Stimulated activated CD4-positive, alpha-beta T cell treated with anti-CD3 and anti-CD28 coated beads, TNF-alpha, amount 100 ng/mL, for 1 hour (primary cell): ENCODE results near the gene ZNF148.
"Not testable (repeated sequence)": the region's sequence is repeated elsewhere in the genome, so short reads cannot be mapped to it uniquely, and the experiment has no call there.

Experiments
- DNase-seq, 3 donors: peaks; one replicate each; pipeline ENCODE4 v3.0.0-alpha.2; 2020; ENCODE audit warnings: low read depth in 3 of 3, low spot score in 1 of 3

Gene ZNF148, protein sequence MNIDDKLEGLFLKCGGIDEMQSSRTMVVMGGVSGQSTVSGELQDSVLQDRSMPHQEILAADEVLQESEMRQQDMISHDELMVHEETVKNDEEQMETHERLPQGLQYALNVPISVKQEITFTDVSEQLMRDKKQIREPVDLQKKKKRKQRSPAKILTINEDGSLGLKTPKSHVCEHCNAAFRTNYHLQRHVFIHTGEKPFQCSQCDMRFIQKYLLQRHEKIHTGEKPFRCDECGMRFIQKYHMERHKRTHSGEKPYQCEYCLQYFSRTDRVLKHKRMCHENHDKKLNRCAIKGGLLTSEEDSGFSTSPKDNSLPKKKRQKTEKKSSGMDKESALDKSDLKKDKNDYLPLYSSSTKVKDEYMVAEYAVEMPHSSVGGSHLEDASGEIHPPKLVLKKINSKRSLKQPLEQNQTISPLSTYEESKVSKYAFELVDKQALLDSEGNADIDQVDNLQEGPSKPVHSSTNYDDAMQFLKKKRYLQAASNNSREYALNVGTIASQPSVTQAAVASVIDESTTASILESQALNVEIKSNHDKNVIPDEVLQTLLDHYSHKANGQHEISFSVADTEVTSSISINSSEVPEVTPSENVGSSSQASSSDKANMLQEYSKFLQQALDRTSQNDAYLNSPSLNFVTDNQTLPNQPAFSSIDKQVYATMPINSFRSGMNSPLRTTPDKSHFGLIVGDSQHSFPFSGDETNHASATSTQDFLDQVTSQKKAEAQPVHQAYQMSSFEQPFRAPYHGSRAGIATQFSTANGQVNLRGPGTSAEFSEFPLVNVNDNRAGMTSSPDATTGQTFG

DNA sequence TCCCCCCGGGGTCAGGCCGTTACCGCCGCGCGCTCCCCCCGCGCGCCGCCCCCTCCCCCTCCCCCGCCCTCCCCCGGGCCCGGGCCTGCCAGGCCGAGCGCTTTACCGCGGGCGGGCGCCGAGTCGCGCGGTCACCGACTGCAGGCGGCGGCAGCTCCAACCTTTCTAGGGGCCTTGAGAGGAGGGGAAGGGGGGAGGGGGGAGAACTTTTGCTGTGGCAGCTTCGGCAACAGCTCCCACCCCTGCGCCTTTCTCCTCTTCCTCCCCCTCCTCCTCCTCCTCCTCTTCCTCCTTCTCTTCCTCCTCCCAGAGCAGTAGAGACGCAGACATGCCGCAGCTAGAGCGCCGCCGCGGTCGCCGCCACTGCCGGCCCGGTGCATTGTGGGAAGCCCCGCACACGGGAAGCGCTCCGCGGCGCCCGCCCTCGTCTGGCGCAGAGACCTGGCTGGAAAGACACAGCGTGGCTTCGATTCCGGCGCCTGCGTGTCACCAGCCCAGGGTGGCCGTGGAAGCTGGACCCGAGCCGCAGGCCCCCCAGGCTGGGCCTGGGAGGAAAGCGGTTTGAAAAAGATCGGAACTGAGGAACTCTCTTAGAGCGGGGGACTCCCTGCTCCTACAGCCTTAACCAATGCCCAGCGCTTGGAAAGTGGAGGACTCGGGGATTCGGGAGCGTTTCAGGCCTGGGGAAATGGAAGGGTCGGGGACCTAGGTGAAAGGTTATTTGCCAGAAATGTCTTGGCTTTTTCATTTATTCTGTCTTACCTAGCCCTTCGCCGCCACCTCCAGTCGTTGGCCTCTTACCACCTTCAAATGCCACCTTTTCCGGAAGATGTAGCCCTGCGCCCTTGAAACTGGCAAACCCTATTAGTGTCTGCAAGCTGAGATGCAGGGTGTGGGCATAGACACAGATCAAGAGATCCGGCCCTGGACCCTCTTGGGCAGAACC is at the start of gene ZNF148:
ZNF148 (minus strand) TSS at position 330 of the 946 bp plus-strand sequence. CDS start 61,685 bp downstream, outside the sequence.
- peak; percentile 72 to 82 (median 82) for DNase-seq

DNA sequence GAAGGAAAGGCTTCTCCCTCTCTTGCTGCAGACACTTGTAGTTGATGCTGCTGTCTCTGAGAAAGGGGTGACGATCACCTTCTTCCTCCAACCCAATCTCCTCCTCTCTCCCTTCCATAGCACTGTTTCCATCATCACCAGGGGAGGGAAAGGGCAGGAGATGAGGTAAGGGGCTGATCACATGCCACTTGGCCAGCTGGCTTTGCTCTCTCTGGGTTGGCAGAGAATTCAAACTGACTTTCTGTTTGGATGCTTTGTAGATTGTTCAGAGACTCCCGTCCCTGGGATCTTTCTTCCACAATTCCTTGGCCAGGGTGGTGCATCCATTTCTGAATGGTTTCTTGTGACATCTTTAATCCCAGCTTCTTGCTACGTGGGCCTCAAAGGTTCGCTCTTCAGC is 43.2 kb upstream of the ZNF148 start:
- no peak for DNase-seq

DNA sequence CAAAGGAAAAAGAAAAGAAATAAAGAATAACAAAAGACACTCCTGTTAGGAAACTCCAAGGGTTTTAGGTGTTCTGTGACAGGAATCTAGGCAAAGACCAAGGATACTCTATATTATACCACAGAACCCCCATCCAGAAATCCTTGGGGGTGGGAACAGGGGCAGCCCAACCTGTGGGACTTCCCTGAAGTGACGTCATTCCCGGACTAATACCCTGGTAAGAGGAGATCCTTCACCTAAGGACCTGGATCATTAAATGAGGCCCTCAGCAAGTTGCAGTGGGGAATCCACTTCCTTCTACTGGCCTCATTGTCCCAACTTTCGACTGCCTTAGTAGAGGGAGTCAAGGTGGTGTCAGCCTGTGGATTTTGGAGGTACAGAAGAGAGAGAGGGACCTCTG is 41.1 kb upstream of the ZNF148 start:
- DNase-seq: no peak

DNA sequence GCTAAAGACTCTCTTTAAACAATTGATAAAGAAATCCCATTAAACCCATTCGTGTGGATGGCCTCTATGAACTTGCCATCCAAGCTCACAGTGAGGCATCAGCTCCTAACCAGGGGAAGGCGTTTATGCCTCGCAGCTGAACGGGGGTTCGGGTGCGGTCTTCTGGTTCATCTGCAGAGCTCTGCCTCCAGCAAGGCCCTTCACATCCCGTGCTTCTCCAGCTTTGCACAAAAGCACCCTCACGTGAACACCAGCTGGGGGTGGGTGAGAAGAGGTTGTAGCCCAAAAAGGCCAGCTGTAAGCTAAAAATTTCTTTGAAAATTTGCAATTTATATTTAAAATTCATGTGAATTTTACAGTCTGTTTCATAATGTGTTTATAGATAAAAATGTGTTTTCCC is 39.5 kb upstream of the ZNF148 start:
- no peak for DNase-seq

DNA sequence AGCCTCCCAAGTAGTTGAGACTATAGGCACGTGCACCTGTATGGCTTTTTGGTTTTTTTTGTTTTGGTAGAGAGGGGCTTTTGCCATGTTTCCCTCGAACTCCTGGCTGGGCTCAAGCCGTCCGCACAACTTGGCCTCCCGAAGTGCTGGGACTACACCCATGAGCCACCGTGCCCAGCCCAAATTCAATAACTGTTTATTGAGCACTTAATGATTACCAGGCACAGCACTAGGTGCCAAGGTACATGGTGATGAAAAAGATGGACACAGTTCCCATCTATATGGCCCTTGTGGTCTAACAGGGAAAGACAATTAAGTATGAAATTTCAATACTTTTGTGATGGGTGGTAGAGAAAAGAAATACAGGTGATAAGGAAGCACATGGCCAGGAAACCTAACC is 35.8 kb upstream of the ZNF148 start:
- DNase-seq: no peak

DNA sequence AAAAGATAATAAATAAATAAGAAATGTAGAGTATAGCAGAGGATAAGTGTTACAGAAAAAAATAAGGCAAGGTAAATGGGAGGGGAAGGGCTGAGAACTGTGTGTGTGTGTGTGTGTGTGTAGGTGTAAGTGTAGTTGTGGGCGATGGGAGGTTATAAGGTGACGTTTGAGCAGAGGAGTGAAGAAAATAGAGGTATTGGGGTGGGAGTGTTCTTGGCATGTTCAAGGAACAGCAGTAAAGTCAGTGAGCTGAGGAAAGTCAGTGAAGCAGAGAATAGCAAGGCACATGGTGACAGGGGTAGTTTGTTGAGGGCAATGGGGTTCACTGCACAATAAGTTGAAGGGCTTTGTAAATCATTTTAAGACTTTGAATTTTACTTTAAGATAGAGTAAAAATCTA is 30.9 kb upstream of the ZNF148 start:
- no peak for DNase-seq

DNA sequence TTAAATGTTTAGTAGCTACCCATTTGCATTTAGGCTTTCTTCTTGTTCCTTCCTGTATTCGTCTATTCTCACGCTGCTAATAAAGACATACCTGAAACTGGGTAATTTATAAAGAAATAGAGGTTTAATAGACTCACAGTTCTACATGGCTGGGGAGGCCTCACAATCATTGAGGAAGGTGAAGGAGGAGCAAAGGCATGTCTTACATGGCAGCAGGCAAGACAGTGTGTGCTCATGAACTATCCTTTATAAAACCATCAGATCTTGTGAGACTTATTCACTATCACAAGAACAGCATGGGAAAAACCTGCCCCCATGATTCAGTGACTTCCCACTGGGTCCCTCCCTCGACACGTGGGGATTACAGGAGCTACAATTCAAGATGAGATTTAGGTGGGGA is 30.4 kb upstream of the ZNF148 start:
- not testable (repeated sequence) for DNase-seq

DNA sequence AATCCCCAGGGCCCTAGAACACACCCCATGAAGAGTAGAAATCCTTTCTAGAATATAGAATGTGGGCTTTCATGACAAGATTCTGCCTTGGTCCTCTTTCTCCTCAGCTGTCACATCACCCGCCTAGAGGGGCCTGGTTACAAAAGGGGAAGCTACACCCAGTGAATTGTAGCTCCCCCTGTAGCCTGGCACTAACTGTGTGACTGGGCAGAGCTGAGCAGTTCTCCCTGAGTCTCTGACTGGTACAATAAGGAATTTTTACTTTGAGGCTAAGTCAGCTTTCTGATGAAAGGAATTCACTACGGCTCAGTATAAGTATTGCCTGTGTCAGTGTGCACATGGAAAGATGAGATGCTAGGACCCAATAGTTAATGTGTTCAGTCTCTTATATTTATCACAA is 28.7 kb upstream of the ZNF148 start:
- DNase-seq: no peak

DNA sequence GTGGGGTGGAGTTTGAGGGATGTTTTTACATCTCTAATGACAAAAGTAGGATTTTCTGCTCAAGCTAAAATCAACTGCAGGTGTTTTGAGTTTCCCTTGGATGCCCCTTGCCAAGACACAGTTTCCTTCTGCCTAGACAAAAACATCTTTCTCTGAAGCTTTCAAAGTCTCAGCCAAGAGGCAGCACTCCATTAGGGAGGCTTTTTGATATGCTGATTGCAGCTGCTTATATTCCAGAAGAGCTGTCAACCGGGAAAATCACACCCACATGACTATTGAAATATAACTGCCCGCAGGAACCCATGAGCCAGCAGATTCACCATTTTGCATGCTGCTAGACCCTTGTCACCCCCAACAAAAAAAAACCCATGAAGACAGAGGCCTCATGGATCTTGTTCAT is 27.5 kb upstream of the ZNF148 start:
- DNase-seq: no peak

DNA sequence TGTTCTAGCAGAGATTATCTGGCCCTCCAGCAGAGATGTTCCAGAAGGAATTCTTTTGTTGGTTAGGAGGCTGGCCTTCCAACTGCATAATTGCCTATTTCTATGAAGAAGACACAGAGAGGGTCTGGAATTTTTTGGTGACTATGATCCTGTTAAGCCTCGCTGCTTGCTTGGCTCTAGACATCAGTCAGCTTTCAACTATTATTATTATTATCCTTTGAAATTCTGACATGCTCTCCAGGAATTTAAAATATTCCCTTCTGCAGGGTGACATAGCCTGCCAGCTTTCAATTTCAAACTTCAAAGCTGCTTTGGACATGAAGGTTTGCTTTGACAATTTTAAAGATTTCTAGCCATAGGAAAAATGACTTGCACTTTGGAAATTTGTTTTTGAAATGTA is 26.3 kb upstream of the ZNF148 start:
- DNase-seq: no peak

DNA sequence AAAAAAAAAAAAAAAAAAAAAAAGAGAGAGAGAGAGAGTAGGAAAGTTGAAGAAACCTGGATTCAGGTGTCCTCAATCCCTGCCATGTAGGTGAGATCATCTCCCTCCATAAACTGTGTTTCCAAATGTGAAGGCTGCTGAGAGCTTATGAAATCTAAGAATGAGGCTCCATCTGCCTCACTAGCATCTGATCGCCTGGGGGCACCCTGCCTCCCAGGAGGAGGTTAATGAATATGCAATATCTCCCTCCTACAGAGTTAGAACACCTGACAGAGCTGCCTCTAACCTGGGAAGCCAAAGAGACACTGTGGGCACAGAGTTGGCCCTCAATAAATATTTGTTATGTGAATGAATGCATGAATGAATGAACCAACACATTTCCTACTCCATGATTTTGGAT is 23.8 kb upstream of the ZNF148 start:
- no peak for DNase-seq

DNA sequence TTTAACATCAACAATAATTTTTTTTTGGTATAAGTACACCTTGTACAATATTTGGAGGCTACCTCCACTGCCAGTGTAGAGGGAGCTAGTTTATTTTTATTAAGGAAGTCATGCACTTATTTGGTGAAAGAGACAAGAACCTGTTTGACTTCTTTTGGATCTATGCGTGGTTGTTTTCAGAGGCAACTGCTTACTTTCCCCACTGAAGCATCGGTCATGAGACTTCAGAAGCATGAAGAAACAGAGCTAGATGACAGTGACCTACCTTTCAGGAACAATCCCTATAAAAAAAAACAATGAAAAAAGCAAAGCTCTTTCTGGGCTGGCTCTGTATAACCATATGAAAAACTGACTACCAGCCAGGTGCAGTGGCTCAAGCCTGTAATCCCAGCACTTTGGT is 20.0 kb upstream of the ZNF148 start:
- no peak for DNase-seq

DNA sequence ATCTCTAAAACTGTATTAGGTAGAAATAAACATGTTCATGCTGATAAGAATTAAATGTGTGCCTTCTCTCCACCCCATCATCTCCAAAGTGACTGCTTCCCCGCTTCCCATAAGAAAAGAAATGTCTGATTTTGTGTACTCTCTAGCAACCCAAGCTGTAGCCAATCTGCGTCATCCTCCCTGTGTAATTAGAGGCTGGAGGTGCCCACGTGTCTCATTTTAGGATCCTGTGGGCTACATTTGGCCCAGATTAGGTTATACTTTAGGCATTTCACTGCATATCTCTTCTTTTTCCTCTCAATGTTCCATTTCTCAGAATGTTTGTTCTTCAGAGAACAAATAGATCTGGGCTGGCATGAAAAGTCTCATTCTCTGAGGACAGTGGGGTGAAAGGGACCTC is 19.3 kb upstream of the ZNF148 start:
- DNase-seq: no peak

DNA sequence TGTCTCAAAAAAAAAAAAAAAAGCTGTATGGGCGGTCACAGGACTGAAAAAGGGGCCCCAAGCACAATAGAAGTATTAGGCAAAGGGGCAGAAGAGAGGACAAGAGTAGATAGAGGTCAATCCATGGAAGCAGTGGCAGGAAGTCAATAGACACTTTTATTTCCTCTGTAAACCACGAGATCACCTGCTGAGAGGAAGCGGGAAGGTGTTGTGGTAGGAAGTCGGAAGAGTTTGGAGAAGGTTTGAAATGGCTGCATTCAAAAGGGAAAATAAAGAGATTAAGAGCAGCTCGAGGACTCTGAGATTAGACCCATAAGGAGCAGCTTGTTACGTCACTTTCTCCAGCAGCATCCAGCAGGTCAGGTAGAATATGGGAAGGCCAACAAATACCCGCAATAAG is 14.2 kb upstream of the ZNF148 start:
- DNase-seq: no peak

DNA sequence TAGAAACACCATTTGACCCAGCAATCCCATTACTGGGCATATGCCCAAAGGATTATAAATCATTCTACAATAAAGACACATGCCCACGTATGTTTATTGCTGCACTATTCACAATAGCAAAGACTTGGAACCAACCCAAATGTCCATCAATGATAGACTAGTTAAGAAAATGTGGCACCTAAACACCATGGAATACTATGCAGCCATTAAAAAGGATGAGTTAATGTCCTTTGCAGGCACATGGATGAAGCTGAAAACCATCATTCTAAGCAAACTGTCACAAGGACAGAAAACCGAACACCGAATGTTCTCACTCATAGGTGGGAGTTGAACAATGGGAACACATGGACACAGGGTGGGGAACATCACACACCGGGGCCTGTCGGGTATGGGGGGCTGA is 13.2 kb upstream of the ZNF148 start:
- not testable (repeated sequence) for DNase-seq

DNA sequence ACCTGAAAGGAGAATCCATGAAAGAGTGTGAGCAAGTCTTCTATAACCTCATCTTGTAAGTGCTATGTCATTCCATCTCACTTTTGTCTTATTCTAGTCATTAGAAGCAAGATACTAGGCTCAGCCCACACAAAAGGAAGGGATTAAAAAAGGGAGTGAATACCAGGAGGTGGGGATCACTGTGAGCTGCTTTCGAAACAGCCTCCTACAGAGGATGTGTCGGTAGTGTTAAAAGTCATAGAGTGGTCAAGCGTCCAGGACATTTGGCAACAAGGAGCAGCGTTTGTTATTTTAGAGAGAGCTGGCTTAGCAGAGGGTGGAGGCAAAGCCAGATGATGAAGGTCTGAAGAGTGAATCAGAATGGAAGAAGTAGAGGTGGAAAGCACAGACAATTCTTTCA is 11.7 kb upstream of the ZNF148 start:
- no peak for DNase-seq

DNA sequence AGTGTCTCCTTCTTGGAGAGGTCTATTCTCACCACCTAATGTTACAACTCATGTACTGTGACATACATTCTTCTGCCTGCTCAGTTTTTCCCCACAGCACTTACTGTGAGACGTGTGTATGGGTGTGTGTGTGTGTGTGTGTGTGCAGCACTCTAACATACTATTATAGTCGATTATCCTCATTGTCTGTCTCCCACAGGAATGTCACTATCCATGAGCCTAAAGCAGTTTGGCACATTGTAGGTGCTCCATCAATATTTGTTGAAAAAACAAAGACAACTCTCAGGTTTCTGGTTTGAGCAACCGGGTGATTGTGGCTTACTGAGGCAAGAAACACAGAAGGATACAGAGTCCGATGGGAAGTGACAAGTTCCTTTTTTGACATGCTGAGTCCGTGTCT is 8.6 kb upstream of the ZNF148 start:
- DNase-seq: no peak

DNA sequence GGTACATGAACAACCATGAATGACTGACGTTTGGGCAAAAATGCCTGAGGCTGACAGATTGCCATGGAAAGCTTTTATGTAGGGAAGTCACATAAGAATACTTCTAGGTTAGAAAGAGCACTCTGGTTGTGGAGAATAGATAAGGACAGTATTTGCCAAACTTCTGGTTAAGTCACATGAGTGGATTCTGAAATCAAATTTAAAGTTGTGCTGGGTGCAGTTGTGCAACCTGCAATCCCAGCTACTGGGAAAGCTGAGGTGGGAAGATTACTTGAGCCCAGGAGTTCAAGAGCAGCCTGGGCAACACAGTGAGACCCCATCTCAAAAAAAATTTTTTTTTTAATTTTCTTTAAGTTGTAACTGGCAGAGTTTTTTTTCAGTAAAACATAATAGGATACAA is 7.2 kb upstream of the ZNF148 start:
- DNase-seq: no peak

DNA sequence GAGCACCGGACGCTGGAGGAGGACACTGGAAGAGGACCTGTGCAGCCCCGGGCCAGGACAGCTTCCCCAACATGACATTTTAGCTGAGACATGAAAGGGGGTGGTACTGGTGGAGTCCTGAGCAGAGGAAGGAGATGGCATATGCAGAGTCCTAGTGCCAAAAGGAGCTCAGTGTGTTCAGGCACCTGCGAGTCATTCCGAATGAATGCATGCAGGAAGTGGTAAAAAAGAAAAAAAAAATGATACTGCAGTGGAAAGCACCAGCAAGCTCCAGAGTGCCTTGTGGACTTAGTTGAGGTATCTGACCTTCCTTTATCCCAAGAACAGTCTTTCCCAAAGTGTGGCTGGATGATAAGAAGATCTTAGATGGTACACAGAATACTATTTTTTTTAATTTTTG is 6.6 kb upstream of the ZNF148 start:
- no peak for DNase-seq

DNA sequence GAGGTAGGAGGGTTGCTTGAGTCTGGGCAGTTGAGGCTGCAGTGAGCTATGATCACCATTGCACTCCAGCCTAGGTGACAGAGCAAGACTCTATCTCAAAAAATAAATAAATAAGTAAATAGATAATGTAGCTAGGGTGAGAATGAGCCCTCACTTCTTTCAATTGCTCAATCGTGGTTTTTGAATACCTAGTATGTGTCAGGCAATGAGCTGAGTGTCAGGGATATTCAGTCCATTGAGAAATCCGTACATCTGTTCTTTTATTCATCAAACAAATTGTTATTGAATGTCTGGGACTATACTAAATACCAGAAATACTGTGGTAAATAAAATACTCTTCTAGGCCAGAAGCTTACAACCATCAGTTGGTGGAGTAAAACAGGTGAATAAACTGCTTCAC is 6.2 kb upstream of the ZNF148 start:
- DNase-seq: no peak

DNA sequence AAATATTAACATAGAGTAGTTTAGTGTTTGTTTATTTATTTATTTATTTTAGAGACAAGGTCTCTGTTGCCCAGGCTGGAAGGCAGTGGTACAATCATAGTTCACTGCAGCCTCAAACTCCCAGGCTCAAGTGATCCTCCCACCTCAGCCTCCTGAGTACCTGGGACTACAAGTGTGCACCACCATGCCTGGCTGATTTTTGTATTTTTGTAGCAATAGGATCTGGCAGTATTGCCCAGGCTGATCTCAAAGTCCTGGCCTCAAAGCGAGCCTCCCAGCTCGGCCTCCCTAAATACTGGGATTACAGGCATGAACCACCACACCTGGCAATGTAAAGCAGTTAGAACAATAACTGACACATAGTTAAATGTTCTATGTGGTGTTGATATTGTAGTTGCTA is 4.4 kb upstream of the ZNF148 start:
- no peak for DNase-seq
